ENCODE data around the gene PRRC2C. TPM values are rescaled to one million over a fixed set of nuclear protein-coding genes. Genes with fewer than 3 reads are reported as not detected.

The PRRC2C gene
- total RNA-seq, 2 donors from 2014 or later: 198 to 210 TPM

GRCh38 chr1:171446386-171446785 lies 38.9 kb upstream of the PRRC2C start:
- no peak for DNase-seq
- Histone ChIP-seq H3K9me3 (ENCODE audit: control insufficient read depth, low read length) (no peaks in the 10 kb centered on the region), H3K36me3 (ENCODE audit: control insufficient read depth, insufficient read depth, low read length) (no peaks in the 10 kb centered on the region), H3K4me1 (ENCODE audit: control insufficient read depth, insufficient read depth, low read length) (no peaks in the 10 kb centered on the region), H3K4me3 (ENCODE audit: low read length) (no peak overlapping the region), H3K9ac (ENCODE audit: extremely low read depth, low read length, poor library complexity, severe bottlenecking) (no peak overlapping the region), H3K27ac (ENCODE audit: low read depth, low read length) (no peak overlapping the region), H3K27me3 (ENCODE audit: control insufficient read depth, insufficient read depth, low read length, poor library complexity, severe bottlenecking) (no peaks in the 10 kb centered on the region)
- Mint-ChIP-seq H3K9me3 (no peaks in the 10 kb centered on the region), H3K27me3 (ENCODE audit: insufficient read depth) (no peaks in the 10 kb centered on the region), H3K27ac (no peak overlapping the region), H3K4me1 (no peaks in the 10 kb centered on the region), H3K4me3 (no peak overlapping the region), H3K36me3 (ENCODE audit: low read depth) (no peaks in the 10 kb centered on the region)
- TF ChIP-seq CTCF (conservative IDR thresholded peaks at IDR 0.05): no peak

- H3K4me3 Mint-ChIP-seq: no peak overlapping the region
- no peaks in the 10 kb centered on the region for H3K36me3 ChIP-seq (ENCODE audit: control insufficient read depth, insufficient read depth, low read length)
- H3K27me3 ChIP-seq (ENCODE audit: control insufficient read depth, insufficient read depth, low read length, poor library complexity, severe bottlenecking): no peaks in the 10 kb centered on the region
- H3K4me1 ChIP-seq (ENCODE audit: control insufficient read depth, insufficient read depth, low read length): no peaks in the 10 kb centered on the region
- H3K36me3 Mint-ChIP-seq (ENCODE audit: low read depth): no peaks in the 10 kb centered on the region
- TF ChIP-seq CTCF (conservative IDR thresholded peaks at IDR 0.05): no peak
- H3K4me1 Mint-ChIP-seq: no peaks in the 10 kb centered on the region
- H3K27ac ChIP-seq (ENCODE audit: low read depth, low read length): no peak overlapping the region
- no peak overlapping the region for H3K27ac Mint-ChIP-seq
- no peak overlapping the region for H3K9ac ChIP-seq (ENCODE audit: extremely low read depth, low read length, poor library complexity, severe bottlenecking)
- H3K4me3 ChIP-seq (ENCODE audit: low read length): no peak overlapping the region
- H3K27me3 Mint-ChIP-seq (ENCODE audit: insufficient read depth): no peaks in the 10 kb centered on the region
- H3K9me3 Mint-ChIP-seq: peaks cover 6% of the 10 kb centered on the region
- DNase-seq: no peak
- no peaks in the 10 kb centered on the region for H3K9me3 ChIP-seq (ENCODE audit: control insufficient read depth, low read length)
Observed at GRCh38 chr1:171455967-171456366, 29.4 kb upstream of the PRRC2C start.

- Mint-ChIP-seq H3K4me1 (no peaks in the 10 kb centered on the region), H3K27me3 (ENCODE audit: insufficient read depth) (no peaks in the 10 kb centered on the region), H3K27ac (no peak overlapping the region), H3K36me3 (ENCODE audit: low read depth) (no peaks in the 10 kb centered on the region), H3K4me3 (no peak overlapping the region), H3K9me3 (peaks cover 4% of the 10 kb centered on the region)
- Histone ChIP-seq H3K9me3 (ENCODE audit: control insufficient read depth, low read length) (no peaks in the 10 kb centered on the region), H3K4me1 (ENCODE audit: control insufficient read depth, insufficient read depth, low read length) (no peaks in the 10 kb centered on the region), H3K4me3 (ENCODE audit: low read length) (no peak overlapping the region), H3K27me3 (ENCODE audit: control insufficient read depth, insufficient read depth, low read length, poor library complexity, severe bottlenecking) (no peaks in the 10 kb centered on the region), H3K27ac (ENCODE audit: low read depth, low read length) (no peak overlapping the region), H3K9ac (ENCODE audit: extremely low read depth, low read length, poor library complexity, severe bottlenecking) (no peak overlapping the region), H3K36me3 (ENCODE audit: control insufficient read depth, insufficient read depth, low read length) (no peaks in the 10 kb centered on the region)
- TF ChIP-seq CTCF (conservative IDR thresholded peaks at IDR 0.05): no peak
- no peak for DNase-seq
- WGBS, 2 experiments (ENCODE audit: insufficient coverage in 1 of 2, insufficient read length in 1 of 2): 88% methylated on average over 2 of the region's 2 CpGs; no CpG with 5 or more reads in 1 of the 2 experiments
Observed at GRCh38 chr1:171457412-171457811, 27.9 kb upstream of the PRRC2C start.

Data from endodermal cell (in vitro differentiated cells).